Activated naive CD4-positive, alpha-beta T cell treated with anti-CD3 and anti-CD28 coated beads, Interleukin-2, amount 50 U/mL, for 16 hours (primary cell): ENCODE results near the gene ETFB.

Experiments
- DNase-seq: peaks from one replicate; pipeline ENCODE4 v3.0.0-alpha.2; 2020

The ETFB gene

DNA sequence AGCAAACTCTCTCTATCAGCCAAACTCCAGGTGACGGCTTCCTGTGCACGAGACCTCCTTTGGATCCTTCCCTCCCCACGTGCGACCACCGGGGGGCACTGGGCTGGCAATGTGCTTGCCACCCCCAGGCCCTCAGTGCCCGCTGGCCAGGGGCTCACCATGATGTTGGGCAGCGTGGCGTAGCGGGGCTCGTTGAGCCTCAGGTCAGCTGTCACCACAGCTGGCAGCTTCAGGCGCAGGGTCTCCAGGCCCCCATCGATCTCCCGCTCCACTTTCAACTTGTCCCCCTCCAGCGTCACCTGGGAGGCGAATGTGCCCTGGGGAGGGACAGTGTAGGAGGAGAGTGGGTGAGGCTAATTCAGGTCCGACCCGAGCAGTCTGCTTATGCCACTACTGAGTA, 19.4 kb downstream of the ETFB start:
- no peak for DNase-seq

DNA sequence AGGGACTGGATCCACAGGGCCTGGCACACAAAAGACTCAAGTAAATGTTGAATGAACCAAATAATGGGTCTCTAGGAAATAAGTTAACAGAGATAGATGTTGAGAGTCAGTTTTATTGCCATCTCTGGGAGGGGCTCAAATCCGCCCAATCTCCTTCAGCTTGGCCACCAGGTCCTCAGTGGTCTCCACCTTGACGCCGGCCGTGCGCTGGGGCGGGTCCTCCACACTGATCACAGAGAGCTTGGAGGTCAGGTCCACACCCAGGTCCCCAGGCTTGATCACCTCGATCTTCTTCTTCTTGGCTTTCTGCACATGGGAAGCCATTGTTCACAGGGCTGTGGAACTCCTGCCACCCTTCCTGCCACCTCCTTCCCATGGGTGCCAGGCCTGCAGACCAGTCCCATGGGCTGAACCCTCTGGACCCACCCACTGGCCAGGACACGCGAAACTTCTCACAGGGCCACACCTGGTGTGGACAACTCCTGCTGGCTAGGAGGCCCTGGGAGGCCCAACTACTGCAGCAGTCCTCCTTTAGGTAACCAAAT, 21.0 kb downstream of the ETFB start:
- DNase-seq, result no peak

DNA sequence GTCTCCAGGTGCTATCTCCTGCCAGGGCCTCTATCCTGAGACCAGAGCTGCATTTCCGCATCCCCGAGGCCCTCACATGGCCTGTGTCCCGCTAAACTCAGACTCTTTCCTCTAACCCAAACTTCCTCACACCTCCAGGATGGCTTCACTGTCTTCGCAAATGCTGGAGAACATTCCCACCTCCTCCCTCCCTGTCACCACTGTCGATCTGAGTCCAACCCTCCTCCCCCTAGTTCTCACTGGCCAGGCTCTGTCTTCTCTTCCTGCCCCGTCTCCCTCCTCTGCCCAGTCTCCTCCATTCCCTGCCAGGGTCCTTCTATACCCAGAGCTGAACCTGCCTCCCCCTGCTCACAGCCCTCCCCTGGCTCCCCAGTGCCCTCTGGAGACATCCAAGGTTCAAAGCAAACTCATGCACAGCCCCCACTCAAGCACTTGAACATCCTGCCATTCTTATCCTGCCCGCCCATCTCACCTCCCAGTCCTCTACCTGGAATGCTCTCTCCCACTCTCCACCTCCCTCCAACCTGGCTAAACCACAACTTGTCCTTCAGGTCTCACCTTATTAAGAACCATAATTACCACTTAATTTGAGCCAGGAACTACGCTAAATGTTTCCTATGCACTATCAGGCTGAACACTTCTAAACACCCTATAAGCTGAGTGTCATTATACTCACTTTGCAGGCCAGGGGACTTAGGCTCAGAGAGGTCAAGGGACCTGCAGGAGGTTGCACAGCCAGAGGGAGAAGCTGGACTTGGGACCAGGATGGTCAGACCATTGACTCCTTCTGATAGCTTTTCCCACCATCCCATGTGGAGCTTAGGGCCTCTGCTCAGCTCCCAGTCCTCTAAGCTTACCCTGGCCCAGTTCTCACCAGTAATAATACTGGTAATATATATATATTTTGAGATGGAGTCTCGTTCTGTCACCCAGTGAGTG, 23.3 kb downstream of the ETFB start:
- no peak for DNase-seq

DNA sequence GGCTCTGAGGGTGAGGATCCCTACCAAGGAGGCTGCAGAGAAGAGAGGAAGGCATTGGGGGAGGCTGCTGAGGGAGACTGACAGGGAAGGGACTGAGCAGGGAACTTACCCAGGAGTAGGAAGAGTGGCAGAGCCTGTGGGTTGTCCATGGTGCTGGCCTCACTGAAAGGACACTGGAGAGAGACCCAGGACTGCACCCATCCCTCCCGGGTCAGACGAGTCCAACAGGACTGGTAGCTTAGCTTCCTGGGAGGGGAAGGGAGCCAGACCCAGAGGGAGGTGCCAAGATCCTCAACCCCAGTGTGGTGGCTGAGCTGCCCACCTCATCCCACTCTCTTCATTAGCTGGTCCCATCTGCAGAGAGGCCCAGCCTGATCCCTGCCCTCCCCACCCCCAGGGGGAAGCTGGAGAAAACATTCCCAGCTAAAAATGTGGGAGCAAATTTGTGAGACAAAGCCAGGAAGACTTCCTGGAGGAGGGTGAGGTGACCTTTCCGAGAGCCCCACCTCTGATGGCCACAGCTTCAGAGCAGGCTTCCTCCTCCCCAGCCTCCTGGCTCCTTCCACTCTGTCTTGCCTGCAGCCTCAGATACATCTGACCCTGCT, 24.1 kb downstream of the ETFB start, which contains the start of gene VSIG10L:
TSS of gene VSIG10L (minus strand) at position 164 of the 605 bp plus-strand sequence. CDS start at position 149, 15 bp downstream.
- no peak for DNase-seq

DNA sequence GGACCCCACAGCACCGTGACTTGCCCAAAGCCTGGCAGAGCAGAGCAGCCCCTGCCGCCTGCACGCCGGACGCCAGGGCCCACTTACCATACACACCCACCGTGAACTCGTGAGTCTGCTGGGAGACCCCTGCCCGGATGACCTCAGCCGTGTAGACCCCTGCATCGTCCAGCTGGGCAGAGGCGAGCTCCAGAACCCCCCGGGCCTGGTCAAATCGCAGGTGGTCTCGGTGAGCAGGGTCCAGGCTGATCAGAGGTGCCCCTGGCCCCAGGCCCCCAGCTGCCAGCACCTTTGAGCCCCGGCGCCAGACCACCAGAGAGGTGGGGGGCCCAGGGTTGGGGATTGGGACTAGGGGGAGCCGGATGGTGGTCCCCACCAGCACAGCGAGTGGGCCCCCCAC, 25.1 kb downstream of the ETFB start:
- no peak for DNase-seq

DNA sequence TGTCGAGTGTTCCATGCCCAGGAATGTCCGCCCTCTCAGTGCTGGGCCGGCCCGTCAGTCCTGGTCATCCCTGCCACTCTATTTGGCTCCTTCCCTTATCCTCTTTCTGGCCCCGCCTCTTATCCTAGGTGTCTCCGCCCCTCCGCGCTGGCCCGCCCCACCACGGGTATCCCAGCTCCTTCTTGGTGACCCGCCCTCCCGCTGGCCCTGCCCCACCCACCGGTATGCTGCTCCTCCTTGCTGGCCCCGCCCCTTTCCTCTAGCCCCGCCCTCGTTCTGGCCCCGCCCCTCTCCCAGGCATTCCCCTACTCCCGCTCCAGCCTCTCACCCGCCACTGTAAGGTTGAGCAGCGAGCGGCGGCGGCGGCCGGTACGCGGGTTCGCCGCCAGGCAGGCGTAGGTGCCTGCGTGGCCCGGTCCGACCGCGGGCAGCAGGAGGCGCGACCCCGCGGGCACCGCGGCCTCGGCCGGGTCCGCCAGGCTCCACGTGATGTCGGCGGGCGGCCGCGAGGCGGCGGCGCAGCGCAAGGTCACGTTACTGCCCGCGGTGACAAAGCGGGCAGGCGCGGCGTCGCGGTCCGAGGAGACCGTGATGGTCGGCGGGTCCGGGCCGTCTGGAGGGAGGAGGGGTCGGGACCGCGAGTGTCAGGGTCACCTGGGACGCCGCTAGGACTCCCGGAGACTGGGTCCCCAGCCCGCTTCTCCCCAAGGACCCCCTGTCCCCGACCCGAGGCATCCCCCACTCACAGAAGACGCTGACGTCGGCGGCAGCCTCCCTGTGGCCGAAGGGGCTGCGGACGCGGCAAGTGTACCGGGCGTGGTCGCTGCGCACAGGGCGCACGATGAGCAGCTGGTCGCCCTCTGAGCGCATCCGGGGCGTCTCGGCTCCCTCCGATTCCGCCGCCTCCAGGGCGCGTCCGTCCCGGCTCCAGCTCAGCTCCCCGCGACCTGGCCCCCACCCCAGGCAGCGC, 26.2 kb downstream of the ETFB start:
- DNase-seq, result peak; percentile 87

DNA sequence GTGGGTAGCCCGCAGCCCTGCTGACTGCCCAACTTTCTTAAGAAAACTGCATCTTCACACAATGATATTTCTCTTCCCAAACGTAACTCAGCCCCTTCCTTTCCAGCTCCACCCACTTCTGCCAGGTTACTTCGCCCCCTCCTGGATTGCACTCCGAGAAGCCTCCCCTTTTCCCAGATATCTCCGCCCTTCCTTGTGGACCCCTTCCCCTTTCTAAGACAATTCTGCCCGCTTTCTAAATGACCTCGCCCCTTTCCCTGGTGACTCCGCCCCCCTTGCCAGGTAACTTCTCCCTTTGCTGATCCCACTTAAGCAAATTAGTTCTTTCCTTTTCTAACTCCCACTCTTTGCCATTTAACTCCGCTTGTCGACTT, 26.9 kb downstream of the ETFB start:
- no peak for DNase-seq

DNA sequence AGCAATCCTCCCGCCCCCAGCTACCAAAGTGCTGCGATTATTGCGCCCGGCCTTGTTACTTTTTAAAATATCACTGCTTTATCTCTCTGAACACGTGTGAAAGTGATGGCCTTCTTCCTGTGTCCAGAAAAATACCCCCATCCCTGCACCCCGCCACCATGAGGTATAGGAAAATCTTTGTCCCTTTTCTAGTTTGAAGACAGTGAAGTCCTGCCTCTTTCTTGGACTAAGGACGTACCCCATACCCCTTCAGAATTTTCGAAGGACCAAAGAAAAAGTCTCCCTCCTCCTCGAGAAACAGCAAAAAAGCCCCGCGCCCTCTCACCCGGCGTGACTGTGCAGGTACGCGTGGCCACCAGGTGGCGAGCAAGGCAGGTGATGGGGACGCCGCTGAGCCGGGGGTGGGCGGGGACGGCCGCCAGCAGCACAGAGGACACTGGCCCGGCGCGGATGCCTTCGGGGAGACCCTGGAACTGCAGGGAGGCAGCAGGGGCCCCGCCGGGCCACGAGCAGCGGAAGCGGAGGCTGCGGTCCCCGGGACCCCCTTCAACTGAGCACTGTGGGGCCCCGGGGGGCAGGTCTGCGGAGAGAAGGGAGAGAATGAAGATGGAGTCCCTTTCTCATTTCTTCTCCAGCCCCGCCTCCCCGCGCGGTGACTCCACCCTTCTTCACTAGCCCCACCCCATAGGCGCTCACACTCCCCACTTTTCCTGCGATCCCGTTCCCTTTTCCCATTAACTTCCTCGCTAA, 27.4 kb downstream of the ETFB start:
- peak; percentile 91 for DNase-seq

DNA sequence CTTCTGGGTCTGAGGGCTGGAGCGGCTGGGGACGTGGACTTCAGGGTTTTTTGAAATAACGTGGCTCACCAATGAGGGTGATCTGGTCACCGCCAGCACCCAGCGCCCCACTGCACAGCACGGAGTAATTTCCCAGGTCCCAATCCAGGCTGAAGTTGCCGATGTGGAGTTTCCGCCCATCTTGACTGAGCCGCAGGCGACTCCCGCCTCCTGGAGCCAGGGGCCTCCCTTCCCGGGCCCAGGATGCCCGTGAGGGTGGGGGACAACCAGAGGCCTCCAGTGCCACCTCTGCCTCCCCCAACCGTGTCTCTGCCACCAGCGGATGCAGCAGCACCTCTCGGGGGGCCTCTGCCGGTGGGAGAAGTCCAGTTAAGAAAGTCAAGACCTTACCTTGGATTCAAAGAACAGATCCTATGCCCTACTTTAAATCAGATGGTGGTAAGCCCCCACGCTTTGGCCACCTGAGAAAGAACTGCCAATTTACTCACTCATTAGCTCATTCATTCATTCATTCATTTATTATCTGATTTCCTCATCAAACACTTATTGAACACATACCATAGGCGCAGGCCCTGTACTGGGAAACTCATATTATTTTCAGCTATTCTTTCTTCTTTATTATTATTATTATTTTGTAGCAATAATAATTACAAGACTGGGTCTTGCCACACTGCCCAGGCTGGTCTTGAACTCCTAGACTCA, 28.2 kb downstream of the ETFB start:
- DNase-seq, result no peak

DNA sequence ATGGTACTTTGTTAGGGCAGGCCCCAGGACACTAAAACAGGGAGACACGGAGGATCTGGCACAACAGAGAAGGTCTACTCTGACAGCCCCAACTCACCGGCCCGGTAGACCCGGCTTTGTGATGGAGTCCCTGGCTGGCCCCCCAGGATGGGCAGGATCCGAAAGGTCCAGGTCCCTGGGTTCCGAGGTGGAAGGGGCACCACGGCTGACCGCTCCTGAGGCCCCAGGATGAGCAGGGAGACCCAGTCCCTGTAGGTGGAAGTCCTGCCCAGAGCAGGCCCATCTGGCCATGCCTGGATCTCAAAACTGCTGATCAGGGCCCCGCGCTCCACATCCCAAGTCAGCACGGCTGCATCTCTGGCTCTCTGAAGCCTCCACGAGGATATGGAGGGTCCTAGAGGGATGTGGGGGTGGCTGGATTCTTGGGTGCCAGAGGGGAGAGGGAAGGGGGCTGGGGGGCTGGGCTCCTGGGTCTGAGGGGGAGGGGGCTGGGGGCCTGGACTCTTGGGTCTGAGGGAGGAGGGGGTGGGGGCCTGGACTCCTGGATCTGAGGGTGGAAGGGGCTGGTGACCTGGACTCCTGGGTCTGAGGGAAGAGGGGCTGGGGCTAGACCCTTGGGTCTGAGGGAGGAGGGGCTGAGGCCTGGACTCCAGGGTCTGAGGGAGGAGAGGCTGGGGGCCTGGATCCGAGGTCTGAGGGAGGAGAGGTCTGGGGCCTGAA, 28.9 kb downstream of the ETFB start:
- no peak for DNase-seq

DNA sequence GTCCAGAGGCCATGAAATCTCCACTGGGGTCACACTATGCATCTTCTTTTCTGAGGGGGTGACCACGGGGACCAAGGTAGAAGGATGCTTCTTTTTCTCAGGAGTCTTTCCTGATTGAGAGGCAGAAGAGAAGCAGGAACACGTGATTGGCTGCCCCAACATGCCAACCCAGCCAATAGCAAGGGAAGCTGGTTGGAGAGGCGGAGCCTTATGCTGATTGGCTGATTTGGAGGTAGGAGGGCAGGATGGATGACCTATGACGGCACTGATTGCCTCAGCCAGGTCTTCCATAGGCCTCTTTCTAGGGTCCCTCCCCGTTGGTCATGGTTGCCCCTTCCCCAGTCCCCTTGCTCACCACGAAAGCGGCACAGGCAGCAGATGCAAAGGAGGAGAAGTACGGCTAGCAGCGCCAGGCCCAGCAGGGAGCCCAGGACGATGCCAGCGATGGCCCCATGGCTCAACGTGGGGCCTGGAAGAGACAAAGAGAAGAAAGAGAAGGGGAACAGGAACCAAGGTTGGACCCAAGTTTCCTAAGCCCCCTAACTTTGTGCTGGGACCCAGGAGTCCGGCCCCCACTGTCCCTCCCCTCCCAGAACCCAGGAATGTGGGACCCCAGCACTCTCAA, 32.2 kb downstream of the ETFB start:
- no peak for DNase-seq

DNA sequence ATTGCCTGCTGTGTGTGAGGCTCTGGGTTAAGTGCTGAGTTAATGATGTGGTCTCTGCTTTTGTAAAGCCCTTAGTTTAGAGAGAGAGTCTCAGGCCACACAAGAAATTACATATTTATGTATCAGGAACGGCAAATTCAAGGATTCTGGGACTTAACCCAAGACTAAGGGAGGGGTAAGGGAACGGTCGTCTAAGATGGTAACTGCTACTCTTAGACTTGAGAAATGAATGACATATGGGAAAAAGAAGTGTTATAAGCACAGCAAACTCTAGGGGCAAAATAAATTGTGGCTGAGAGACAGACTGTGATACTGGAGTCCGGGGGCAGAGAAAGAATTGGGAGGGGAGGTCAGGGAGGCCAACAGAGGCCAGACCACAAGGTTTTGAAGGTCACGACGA, 34.5 kb downstream of the ETFB start:
- no peak for DNase-seq

DNA sequence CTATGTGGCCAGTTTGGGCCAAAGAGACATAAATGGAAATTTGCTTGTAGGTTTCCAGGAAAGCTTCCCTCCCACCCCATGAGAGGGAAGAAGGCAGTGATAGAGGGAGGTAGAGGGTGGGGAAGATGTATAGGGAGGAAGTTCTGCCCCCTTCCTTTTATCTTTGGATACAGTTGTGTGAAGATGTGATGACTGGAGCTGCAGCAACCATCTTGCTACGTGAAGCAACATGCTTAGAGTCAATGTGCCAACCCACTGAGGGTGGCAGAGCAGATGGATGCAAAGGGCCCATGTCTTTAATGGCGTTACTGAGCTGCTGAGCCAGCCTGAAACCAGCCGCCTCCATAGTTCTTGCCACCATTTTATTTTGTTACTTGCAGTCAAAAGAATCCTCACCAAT, 35.0 kb downstream of the ETFB start:
- DNase-seq, result no peak

DNA sequence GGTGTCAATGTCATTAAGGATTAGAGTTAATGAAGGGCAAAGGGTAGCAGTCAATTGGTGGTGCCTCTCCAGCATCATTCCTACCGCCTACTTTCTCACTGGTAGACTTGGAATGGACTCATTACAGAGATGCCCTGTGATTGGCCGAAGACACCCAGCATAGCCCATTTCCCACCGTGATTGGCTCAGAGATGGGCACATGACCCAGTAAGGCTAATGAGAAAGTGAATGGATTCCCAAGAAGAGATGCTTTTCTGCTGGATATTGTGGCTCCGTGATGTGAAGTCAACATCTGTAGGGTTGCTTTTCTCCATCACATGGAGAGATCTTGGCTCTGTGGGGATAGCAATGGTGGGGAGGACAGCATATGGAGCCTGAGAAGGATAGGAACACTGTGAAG, 35.8 kb downstream of the ETFB start:
- no peak for DNase-seq

DNA sequence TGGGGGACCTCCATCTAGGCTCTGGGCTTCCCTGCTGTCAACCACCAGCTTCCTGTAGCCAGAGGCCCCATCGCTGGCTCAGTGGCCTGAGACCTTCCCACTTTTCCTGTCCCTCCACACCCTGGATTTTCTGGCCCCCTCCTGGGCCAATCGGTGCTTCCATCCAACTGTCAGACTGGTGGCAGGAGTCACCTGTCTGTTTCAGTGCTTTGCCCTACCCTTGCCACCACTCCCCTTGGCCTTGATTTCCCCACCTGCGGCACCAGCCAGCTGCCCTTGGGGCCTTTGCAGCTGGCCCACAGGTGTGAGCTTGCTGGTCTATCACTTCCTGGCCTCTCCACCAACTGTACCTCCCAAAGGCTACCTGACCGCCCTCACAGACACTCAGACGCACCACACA, 36.8 kb downstream of the ETFB start:
- DNase-seq, result no peak

DNA sequence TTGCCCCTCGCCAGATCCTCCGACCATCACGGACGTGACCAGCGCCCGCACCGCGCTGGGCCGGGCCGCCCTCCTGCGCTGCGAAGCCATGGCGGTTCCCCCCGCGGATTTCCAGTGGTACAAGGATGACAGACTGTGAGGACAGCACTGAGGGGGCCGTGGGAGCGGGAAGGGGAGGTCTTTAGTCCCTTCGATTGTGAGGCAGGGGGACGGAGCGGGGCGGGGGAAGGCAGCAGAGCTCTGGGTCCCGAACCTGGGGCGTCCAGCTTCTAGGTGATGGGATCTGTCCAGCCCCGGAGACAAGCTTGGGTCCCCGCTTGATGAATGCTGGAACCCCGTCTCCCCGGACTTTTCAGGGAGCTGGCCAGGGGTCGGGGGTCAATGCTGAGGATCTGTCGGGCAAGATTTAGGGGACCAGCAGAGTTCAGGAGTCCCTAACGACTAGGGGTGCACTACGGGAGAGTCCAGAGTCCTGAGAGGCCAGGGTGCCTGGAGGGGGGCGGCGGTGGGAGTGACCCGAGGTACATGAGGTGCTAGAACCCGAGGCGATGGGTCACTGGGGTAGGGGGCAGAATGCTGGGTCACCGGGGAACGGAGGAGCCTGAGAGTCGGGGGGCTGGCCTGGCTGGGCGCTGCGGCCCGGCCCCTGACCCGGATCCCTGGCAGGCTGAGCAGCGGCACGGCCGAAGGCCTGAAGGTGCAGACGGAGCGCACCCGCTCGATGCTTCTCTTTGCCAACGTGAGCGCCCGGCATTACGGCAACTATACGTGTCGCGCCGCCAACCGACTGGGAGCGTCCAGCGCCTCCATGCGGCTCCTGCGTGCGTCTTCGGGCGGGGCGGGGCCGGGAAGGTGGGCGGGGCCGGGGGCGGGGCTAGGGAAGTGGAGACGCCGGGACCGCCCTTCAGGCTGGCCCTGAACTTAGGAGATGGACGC, 38.9 kb downstream of the ETFB start:
- DNase-seq, result peak; percentile 45

DNA sequence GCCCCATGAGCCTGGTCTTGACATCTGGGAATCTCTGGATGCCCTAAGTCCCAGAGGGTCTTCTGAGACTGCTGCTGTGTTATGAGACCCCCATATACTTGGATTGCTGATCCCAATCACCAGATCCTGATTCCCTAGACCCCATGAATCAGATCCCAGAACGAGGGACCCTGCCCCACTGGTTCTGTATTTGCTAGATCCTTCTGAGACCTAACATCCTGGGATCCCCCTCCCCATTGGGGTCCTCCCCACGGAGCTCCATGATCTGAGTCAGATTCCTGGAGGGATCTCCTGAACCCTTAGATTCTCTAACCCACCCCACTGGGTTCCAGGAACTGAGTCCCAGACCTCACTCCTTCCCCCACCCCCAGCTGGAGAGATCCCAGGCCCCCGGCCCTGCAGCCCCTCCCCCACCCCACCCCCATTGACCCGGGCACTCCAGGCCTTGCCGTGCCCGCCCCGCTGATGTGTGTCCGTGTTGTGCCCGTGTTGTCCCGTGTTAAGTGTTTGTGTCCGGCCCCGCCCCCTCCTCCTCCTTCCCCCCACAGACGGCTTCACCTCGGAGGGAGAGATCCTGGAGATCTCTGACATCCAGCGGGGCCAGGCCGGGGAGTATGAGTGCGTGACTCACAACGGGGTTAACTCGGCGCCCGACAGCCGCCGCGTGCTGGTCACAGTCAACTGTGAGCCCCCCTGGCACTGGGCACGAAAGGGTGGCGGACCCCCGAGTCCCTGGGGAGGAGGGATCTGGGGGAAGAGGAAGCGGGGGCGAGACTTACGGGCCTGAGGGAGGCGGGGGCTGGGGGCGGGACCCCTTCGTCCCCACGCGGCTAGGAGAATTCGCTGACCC, 39.7 kb downstream of the ETFB start:
- no peak for DNase-seq
